GM21717 (cell line): ENCODE results near the gene OR8G1.
"Not testable (repeated sequence)": the region's sequence is repeated elsewhere in the genome, so short reads cannot be mapped to it uniquely, and the experiment has no call there.

Source experiments
- ATAC-seq: cut with Tn5 transposase; IDR thresholded peaks from one replicate; pipeline ENCODE4 v1.9.1; 2021; ENCODE audit warnings: mild to moderate bottlenecking, moderate library complexity; ENCODE audit not compliant: unreplicated experiment

The OR8G1 gene

GRCh38 chr11:124240621-124241397, at the start of gene OR8G1:
Gene OR8G1, plus strand, starts transcription at chr11:124241095. Its CDS starts 8,581 bp downstream, at chr11:124249676.
- ATAC-seq = no peak

- no peak for ATAC-seq
Measured at GRCh38 chr11:124193221-124194010, 47.5 kb upstream of the OR8G1 start.

- ATAC-seq = no peak
Measured at GRCh38 chr11:124194293-124195188, 46.4 kb upstream of the OR8G1 start.

- ATAC-seq = peak; percentile 69
Measured at GRCh38 chr11:124195189-124195734, 45.6 kb upstream of the OR8G1 start.

- ATAC-seq = no peak
Measured at GRCh38 chr11:124197999-124198398, 42.9 kb upstream of the OR8G1 start.

- ATAC-seq = no peak
Measured at GRCh38 chr11:124198897-124199296, 42.0 kb upstream of the OR8G1 start.

GRCh38 chr11:124199702-124200101, 41.2 kb upstream of the OR8G1 start:
- ATAC-seq = no peak

GRCh38 chr11:124200671-124201070, 40.2 kb upstream of the OR8G1 start:
- no peak for ATAC-seq

- no peak for ATAC-seq
Measured at GRCh38 chr11:124202951-124203350, 37.9 kb upstream of the OR8G1 start.

GRCh38 chr11:124204008-124204407, 36.9 kb upstream of the OR8G1 start:
- no peak for ATAC-seq

- ATAC-seq = no peak
Measured at GRCh38 chr11:124207102-124207792, 33.6 kb upstream of the OR8G1 start.

- no peak for ATAC-seq
Measured at GRCh38 chr11:124209824-124210357, 31.0 kb upstream of the OR8G1 start.

- ATAC-seq = no peak
Measured at GRCh38 chr11:124210421-124210820, 30.5 kb upstream of the OR8G1 start.

- ATAC-seq = no peak
Measured at GRCh38 chr11:124211321-124211720, 29.6 kb upstream of the OR8G1 start.

- ATAC-seq = no peak
Measured at GRCh38 chr11:124214027-124214426, 26.9 kb upstream of the OR8G1 start.

- ATAC-seq = no peak
Measured at GRCh38 chr11:124219126-124219525, 21.8 kb upstream of the OR8G1 start.

GRCh38 chr11:124222407-124222806, 18.5 kb upstream of the OR8G1 start:
- no peak for ATAC-seq

- not testable (repeated sequence) for ATAC-seq
Measured at GRCh38 chr11:124224618-124225423, 16.1 kb upstream of the OR8G1 start.

- ATAC-seq = no peak
Measured at GRCh38 chr11:124225471-124225870, 15.4 kb upstream of the OR8G1 start.
